MM.1S (cell line): ENCODE results near the gene EFEMP1.

Source experiments
- DNase-seq: peaks from one replicate; pipeline ENCODE4 v3.0.0-alpha.2; 2015
- H2AFZ ChIP-seq: fragments of 300-600 bp; sonication (generic); 2 replicates; pipeline ENCODE4 v1.6.0; 2016; ENCODE audit warnings: antibody characterized with exemption, low read length
- H3F3A ChIP-seq: fragments of 300-600 bp; sonication (generic); 2 replicates; pipeline ENCODE4 v1.6.1; 2016; ENCODE audit warnings: mild to moderate bottlenecking, antibody characterized with exemption, low read length, moderate library complexity, mixed read lengths; ENCODE audit not compliant: insufficient read depth
- H3K27ac ChIP-seq: fragments of 300-600 bp; sonication (generic); 2 replicates; pipeline ENCODE4 v1.5.1; 2016; ENCODE audit warnings: mild to moderate bottlenecking, low read length
- H3K27me3 ChIP-seq: fragments of 300-600 bp; sonication (generic); replicated peaks from 2 replicates; pipeline ENCODE4 v1.6.0; 2016; ENCODE audit warnings: low read length; ENCODE audit not compliant: insufficient read depth
- H3K36me3 ChIP-seq: fragments of 300-600 bp; sonication (generic); replicated peaks from 2 replicates; pipeline ENCODE4 v1.6.1; 2016; ENCODE audit warnings: mild to moderate bottlenecking, low read length, mixed read lengths; ENCODE audit not compliant: insufficient read depth
- H3K4me1 ChIP-seq: fragments of 300-600 bp; sonication (generic); 2 replicates; pipeline ENCODE4 v1.6.1; 2016; ENCODE audit warnings: low read length, mixed read lengths
- H3K4me2 ChIP-seq: fragments of 300-600 bp; sonication (generic); 2 replicates; pipeline ENCODE4 v1.6.0; 2016; ENCODE audit warnings: low read depth, low read length
- H3K4me3 ChIP-seq: fragments of 300-600 bp; sonication (generic); 2 replicates; pipeline ENCODE4 v1.5.1; 2016; ENCODE audit warnings: low read length, mixed read lengths
- H3K79me2 ChIP-seq: fragments of 300-600 bp; sonication (generic); 2 replicates; pipeline ENCODE4 v1.6.1; 2016; ENCODE audit warnings: mixed run types, low read length, mixed read lengths
- H3K9ac ChIP-seq: fragments of 300-600 bp; sonication (generic); 2 replicates; pipeline ENCODE4 v1.6.1; 2016; ENCODE audit warnings: low read length, mixed read lengths
- H3K9me2 ChIP-seq: fragments of 300-600 bp; sonication (generic); replicated peaks from 2 replicates; pipeline ENCODE4 v1.6.1; 2016; ENCODE audit warnings: mild to moderate bottlenecking, low read length, mixed read lengths; ENCODE audit not compliant: insufficient read depth
- H3K9me3 ChIP-seq: fragments of 300-600 bp; sonication (generic); replicated peaks from 2 replicates; pipeline ENCODE4 v1.6.1; 2016; ENCODE audit warnings: mild to moderate bottlenecking, low read length, mixed read lengths; ENCODE audit not compliant: insufficient read depth
- H4K20me1 ChIP-seq: fragments of 300-600 bp; sonication (generic); 2 replicates; pipeline ENCODE4 v1.6.1; 2016; ENCODE audit warnings: mild to moderate bottlenecking, low read length, moderate library complexity, mixed read lengths; ENCODE audit not compliant: insufficient read depth
- CTCF ChIP-seq: fragments of 300-600 bp; sonication (generic); IDR thresholded peaks from 2 replicates; pipeline ENCODE4 v1.5.1; 2016; ENCODE audit warnings: antibody characterized with exemption, low read length, mixed read lengths
- EZH2 ChIP-seq: fragments of 300-600 bp; sonication (generic); optimal IDR thresholded peaks from 2 replicates; pipeline ENCODE3; 2017; ENCODE audit warnings: low read depth, mild to moderate bottlenecking, antibody characterized with exemption, low read length, mixed read lengths
- EZH2phosphoT487 ChIP-seq: fragments of 300-600 bp; sonication (generic); IDR thresholded peaks from 2 replicates; pipeline ENCODE4 v1.6.1; 2018; ENCODE audit warnings: antibody characterized with exemption, low read length

Gene EFEMP1

GRCh38 chr2:55843994-55844345, 79.6 kb downstream of the EFEMP1 start:
- H3K79me2 ChIP-seq: no peaks in the 10 kb centered on the region
- H3K9me2 ChIP-seq: no peaks in the 10 kb centered on the region
- no peaks in the 10 kb centered on the region for H4K20me1 ChIP-seq
- no peak overlapping the region for H3K9ac ChIP-seq
- no peaks in the 10 kb centered on the region for H3K36me3 ChIP-seq
- no peak overlapping the region for H3K4me2 ChIP-seq
- H2AFZ ChIP-seq: no peak overlapping the region
- H3K27me3 ChIP-seq: no peaks in the 10 kb centered on the region
- H3F3A ChIP-seq: no peaks in the 10 kb centered on the region
- H3K4me1 ChIP-seq: no peaks in the 10 kb centered on the region
- H3K9me3 ChIP-seq: no peaks in the 10 kb centered on the region
- H3K4me3 ChIP-seq: no peak overlapping the region
- TF ChIP-seq CTCF: no peak
- TF ChIP-seq EZH2phosphoT487: no peak
- TF ChIP-seq EZH2: no peak
- DNase-seq: no peak
- H3K27ac ChIP-seq: no peak overlapping the region

DNA sequence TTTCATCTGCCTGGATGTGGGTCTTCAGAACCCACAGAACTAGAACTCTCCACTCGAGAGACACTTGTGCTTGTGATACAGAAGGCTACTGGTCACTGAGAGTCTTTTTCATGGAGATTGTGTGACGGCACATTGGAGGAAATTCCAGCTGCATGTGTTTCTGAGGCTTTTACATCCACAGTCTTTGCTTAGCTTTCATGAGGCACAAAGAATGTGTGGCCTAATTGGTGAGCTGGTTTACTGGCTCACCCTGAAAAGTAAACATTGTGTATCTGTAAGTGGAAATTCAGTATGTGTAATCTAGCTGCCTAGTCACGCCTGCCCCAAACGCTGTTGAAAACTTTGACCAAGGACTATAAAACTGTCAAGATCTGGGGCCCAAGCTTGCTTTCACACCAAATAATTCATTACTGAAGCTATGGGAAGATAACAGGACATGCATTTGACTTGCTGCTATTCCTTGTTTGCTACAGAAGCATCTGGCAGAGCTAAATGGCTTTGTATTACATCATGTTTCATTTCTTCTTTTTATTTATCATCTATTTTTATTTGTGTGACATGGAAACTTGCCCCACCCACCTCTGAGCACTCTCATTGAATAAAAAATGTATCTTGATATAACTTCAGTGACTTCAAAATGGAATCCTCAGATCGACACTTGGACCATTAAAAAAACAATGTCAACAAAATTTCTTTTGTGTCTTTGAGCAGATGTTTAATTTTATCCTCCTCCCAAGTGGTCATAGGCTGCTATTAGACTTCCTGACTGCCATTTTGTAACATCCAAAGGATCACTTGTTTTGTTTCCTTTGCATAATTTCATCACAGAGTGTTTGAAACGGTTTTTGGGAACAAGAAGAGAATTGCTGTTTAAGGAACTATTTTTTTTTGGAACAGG, 80.2 kb downstream of the EFEMP1 start:
- no peaks in the 10 kb centered on the region for H3K9me2 ChIP-seq
- H3K4me3 ChIP-seq: no peak overlapping the region
- no peaks in the 10 kb centered on the region for H3K27me3 ChIP-seq
- no peak overlapping the region for H3K27ac ChIP-seq
- no peaks in the 10 kb centered on the region for H3K79me2 ChIP-seq
- no peak overlapping the region for H3K9ac ChIP-seq
- no peaks in the 10 kb centered on the region for H3K36me3 ChIP-seq
- no peak overlapping the region for H2AFZ ChIP-seq
- no peaks in the 10 kb centered on the region for H3F3A ChIP-seq
- H3K9me3 ChIP-seq: no peaks in the 10 kb centered on the region
- H3K4me2 ChIP-seq: no peak overlapping the region
- H4K20me1 ChIP-seq: no peaks in the 10 kb centered on the region
- no peak for DNase-seq
- TF ChIP-seq CTCF: no peak
- TF ChIP-seq EZH2phosphoT487: no peak
- TF ChIP-seq EZH2: no peak
- no peaks in the 10 kb centered on the region for H3K4me1 ChIP-seq

GRCh38 chr2:55842046-55842445, 81.5 kb downstream of the EFEMP1 start:
- Histone ChIP-seq H3K36me3 (no peaks in the 10 kb centered on the region), H3K27me3 (no peaks in the 10 kb centered on the region), H3F3A (no peaks in the 10 kb centered on the region), H3K4me2 (no peak overlapping the region), H3K4me3 (no peak overlapping the region), H2AFZ (no peak overlapping the region), H4K20me1 (no peaks in the 10 kb centered on the region), H3K9ac (no peak overlapping the region), H3K79me2 (no peaks in the 10 kb centered on the region), H3K9me3 (no peaks in the 10 kb centered on the region), H3K27ac (no peak overlapping the region), H3K4me1 (no peaks in the 10 kb centered on the region), H3K9me2 (no peaks in the 10 kb centered on the region)
- DNase-seq: no peak
- TF ChIP-seq CTCF (no peak), EZH2 (no peak), EZH2phosphoT487 (no peak)
